Measurements from ENCODE around the gene CPNE5. TPM values are rescaled to one million over a fixed set of nuclear protein-coding genes. Genes with fewer than 3 reads are reported as not detected.

Gene CPNE5
- 0.63 TPM in 1 of 2 replicates, not detected in the other for total RNA-seq (2014; rRNA removed; shearing (Covaris generic))

DNA sequence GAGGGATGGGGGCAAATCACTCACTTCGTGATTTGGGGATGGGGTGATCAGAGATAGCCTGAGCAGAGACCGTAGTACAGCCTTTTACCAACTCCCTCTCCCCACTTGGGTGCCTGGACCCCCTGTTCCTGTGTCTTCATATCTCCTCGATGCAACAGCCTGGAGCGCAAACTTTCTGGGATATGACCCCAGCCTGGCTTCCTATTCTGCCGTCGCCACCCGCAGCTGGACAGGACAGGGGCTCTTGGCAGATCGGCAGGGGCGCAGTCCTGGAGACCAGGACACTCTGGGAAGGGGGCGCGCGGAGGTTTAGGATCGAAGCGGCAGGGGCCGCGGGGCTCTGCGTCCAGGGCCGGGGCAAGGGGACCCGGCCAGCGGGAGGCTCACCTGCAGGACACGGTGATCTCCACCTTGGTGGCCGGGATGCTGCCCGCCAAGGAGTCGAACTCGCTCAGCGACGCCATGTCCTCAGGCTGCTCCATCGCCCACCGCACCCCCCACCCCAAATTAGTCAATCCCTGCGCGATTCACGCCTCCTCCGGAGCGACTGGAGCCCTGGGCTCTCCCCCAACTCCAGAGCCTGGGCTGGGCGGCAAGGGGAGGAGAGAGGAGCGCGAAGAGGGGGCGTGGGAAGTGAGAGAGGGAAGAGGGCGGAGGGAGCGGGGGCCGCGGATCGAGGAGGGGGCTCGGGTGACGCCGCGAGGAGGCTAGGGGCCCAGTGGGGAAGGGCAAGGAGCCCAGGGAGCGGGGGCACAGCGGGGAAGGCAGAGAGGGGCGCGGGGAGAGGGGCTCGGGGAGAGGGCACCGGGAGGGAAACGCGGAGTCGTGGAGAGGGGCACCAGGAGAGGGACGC is at the start of gene CPNE5:
Gene CPNE5, minus strand, starts transcription at position 549 of the 853 bp plus-strand sequence. Its CDS starts 67 bp downstream, at position 482.
- DNase-seq (ENCODE audit: low read depth) = no peak

DNA sequence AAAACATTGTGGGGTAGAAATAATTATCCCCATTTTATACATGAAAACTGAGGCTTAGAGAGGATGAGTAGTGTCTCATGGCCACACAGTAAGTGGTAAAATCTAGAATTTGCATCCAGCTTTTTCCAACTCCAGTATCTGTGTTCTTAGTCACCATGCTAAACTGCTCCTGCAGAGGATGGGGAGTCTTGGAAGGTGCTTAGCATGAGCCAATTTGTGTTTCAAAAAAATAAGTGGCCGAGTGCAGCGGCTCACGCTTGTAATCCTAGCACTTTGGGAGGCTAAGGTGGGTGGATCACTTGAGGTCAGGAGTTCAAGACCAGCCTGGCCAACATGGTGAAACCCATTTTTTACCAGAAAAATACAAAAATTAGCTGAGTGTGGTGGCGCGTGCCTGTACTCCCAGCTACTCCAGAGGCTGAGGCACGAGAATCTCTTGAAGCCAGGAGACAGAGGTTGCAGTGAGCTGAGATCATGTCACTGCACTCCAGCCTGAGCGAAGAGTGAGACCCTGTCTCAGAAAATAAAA is 48.9 kb upstream of the CPNE5 start:
- DNase-seq (ENCODE audit: low read depth) = no peak

DNA sequence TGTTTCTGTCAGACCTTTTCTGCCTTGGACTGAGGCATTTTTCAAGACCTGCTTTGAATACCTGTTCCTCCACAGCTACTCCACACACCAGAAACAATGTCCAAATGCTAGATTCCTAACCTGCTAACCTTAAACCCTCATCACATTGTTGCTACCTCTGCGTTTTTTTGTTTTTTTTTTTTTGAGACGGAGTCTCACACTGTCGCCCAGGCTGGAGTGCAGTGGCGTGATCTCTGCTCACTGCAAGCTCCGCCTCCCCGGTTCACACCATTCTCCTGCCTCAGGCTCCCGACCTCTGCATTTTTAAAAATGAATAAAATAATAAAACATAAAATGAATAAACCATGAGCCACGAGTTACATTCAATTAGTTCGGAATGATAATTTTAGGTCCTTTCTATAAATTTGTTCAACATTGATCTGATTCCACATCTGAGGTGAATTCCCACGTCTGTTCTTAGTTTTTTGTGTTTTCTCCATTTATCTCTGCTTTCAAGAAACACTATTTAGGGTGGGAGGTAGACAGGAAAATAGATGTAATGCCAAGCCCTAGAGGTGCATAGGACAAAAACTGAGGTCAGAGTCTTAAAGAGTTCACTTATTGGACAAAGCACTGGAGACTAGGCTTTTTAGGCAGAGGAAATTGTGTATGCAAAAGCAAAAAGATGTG is 47.8 kb upstream of the CPNE5 start:
- no peak for DNase-seq (ENCODE audit: low read depth)

DNA sequence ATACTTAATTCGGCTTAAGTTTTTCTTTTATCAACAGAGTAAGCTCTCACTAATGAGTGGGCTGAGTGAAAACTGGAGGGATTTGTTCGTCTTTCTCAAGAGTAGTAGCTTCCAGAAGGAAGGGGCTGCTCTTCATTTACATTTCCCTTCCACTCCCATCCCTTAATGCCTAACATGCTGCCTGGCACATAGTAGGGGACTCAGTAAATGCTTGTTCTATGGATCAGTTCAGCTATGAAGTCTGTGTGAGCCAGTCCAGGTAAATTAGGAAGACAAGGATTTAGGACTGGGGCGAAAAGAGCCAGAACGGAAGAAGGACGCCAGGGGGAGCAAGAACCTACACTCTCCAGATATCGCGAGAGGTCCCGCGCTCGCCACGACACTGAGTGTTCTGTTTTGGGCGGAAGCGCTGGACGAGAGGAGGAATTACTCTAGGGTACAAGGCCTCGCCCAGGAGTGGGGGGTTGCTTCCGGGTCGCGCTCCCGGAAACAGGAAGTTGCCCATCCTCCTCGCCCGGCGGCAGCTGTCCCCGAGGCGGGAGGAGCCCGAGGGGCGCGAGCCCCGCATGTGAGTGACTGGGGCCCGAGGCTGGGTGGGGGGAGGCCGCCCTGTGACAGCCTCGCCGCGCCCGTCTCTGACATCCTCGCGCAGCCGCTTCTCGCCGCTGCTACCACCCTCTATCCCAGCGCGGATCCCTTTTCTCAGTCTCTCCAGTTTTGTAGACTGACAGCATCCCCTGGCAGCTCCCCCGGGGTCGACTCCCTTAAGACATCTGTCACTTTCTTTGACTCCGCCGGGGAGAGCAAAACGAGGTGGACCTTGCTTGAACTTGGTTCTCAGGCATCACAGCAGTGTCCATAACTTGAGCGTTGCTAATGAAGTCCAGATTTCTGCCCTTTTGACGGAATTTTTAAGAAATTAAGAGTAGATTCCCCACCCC is 46.5 kb upstream of the CPNE5 start, which contains the start of gene C6orf89:
Gene C6orf89, plus strand, starts transcription at position 492 of the 941 bp plus-strand sequence. CDS start 13,493 bp downstream, outside the sequence.
- peak; percentile 99 for DNase-seq (ENCODE audit: low read depth)

DNA sequence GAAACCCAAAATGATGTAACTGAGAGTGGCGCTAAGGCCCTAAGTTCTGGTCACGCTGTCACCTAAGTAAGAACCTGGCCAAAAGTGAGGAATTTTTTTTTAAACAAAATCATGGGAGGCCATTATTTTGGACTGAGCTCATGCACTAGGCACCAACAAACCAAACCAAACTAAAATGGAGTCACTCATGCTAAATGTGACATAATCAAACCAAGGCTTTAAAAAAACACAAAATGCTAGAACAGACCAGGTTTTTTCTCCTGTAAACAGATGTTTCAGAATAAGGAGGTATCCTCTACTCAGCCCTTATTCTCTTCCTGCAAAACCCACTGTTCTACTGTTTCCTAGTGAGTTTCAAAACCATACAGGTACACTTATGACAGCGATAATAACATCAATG is 45.4 kb upstream of the CPNE5 start:
- no peak for DNase-seq (ENCODE audit: low read depth)

DNA sequence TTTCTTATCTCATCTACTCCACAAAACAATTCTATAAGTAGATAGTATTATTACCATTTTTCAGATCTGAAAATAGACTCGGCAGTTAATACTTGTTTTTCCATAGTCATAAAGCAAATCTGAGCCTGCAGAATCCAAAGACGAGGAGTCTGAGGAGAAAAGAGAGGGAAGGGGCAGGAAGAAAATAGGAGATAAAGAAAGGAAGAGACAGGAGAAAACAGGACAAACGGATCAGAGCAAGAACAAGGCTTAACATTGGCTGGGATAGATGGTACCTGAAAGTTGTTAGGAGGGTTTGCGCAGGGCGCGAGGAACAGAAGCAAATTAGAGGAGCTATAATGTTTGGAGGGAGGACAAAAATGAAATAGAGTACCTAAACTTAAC is 36.0 kb upstream of the CPNE5 start:
- no peak for DNase-seq (ENCODE audit: low read depth)

DNA sequence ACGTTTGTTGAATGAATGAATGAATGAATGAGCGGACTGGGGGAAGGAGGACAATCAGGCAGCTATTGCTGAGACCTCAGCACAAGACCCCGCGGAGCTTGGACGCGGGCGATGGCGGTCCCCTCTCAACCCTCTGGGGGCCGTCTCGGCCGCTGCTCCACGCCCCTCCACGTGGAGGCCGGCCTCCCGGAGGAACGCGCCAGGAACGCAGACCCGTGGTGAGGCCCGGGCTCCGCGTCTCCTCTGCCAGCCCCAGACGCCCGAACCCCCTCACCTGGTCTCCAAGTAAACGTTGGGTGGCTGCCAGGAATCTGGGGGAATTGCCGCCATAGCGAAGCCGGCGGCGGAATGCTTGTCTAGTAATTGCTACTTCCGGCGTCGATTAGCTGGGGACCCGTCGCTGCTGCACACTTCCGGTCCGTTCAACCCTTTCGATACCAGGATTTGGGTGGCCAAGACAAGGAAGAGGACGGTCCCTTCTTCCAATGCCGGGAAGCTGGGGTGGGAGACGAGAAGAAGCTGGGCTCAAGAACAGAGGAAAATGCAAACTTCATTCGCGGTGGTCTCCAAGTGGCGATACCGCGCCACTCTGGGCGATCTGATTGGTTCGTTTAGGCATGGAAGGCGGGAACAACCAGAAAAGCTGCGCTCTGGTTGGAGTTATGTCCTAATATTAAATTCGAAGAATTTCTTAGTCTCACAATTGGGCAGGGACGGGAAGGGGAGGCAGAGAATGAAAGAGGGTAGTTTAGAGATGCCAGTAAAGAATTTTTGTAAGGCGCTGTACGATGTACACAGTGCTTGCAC is 35.4 kb upstream of the CPNE5 start, which contains the start of gene PPIL1:
Gene PPIL1, minus strand, starts transcription at position 361 of the 807 bp plus-strand sequence. Its CDS starts 31 bp downstream, at position 330.
- peak; percentile 94 for DNase-seq (ENCODE audit: low read depth)

DNA sequence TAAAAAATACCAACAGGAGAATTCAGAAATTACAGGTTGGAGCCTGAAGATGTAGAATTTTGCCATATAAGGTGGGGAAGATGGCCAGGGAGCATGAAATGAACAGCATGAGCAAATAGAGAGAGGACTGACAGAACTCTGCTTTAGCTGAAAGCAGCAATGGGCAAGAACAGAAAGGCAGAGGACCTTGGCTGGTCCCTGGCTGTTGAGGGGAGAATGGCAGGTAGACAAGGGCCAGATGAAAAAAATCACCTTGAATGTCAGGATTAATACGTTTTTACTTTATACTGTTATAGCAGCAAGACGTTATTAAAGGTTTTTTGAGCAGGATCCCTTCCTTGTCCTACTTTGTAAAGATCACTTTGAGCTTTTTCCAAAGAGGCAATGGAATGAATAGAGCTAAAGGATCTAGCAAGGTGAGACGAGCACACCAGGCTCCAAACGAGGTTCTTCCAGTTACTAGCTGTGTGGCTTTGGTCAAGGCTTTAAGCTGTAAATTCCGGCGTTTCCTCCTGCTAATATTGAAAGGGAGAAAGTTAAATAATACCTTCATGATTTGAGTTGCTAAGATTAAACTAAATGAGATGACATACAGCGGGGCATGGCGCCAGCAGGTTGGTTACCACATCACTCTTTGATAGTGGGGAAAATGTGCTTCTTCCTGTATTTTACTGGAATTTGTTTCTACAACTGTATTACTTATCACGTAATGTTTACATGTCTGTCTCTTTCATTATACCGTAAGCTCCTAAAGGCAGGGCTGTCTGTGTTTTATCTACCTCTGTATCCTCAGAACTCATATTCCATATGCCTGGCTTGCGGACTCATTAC is 34.6 kb upstream of the CPNE5 start:
- peak; percentile 29 for DNase-seq (ENCODE audit: low read depth)

DNA sequence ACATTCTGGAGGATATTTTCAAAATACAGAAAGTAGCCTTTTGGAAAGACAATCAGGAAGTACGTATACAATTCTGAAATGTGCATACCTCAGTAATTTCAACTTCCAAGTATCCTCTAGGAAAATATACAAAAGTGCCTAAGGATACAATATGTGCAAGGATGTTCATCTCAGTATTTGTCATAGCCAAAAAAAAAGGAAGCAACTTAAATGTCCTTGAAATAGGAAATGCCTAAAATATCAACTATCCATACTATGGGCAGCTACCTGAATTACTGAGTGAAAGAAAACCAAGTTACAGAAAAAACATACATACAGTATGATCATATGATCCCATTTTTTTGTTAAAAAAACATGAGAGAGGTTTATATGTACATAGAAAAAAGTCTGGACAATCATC is 33.9 kb upstream of the CPNE5 start:
- DNase-seq (ENCODE audit: low read depth) = no peak

DNA sequence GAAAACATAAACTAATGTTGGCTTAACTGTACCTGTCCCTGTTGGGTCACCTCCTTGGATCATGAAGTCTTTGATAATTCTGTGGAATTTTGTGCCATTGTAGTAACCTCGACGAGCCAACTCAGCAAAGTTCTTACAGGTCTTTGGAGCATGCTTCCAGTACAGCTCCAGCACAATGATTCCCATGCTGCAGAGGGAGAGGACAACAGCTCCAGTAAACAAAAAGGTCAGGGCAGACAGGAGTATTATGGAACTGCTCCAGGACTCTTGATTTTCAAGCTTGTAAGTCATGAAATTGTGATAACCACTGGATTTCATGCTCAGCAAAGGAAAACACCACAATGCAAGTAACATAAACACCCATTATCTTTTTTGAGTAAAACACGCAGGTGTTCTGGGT is 32.4 kb upstream of the CPNE5 start:
- no peak for DNase-seq (ENCODE audit: low read depth)

DNA sequence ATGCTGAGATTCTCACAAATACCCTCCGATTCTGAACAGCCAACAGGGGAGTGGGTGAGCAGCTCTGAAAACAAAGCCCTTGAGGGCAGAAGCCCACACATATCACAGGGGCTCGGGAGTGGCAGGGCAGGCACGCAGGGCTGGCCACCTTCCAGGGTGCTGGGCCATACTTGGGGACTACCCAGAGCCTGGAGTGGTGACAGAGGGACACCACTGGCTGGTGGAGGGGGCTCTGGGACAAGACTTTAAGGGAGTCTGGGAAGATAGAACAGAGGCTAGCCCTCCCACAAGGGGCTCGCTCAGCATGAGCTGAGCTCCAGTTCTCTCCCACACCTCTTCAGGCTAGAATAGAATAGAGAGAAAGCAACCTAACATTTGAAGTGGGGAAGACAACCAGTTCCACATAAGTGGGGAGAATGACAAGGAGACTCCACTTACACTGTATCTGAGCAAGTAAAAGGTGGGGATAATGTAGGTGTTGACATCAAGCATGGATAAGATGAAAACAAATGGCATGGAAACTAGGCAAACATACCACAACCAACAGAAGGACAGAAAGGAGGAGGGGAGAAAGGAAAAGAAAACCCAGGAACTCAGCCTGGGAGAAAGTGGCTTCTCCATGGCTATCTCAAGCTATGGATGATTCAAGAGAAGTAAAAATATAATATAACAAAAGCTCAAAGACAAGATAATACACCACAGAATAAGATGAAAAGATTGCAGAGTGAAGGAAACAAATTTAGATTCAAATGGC is 28.4 kb upstream of the CPNE5 start:
- no peak for DNase-seq (ENCODE audit: low read depth)

DNA sequence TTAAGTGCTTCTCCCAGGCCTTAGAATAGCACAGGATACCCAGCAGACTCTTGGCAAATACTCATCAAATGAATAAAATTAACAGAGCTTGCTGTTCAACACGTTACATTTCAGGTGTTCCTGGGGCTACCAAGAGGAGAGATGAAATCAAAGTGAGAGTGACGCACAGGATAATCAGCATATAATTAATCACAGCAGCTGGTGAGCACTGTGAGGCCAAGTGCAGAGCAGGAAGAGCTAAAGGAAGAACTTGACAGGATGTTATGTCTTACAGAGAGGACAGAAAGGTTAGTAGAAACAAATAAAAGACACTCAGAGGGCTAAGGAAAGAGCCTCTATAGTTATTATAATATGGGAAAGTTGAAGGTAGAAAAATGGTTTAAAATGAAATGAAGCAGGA is 26.6 kb upstream of the CPNE5 start:
- DNase-seq (ENCODE audit: low read depth) = no peak

DNA sequence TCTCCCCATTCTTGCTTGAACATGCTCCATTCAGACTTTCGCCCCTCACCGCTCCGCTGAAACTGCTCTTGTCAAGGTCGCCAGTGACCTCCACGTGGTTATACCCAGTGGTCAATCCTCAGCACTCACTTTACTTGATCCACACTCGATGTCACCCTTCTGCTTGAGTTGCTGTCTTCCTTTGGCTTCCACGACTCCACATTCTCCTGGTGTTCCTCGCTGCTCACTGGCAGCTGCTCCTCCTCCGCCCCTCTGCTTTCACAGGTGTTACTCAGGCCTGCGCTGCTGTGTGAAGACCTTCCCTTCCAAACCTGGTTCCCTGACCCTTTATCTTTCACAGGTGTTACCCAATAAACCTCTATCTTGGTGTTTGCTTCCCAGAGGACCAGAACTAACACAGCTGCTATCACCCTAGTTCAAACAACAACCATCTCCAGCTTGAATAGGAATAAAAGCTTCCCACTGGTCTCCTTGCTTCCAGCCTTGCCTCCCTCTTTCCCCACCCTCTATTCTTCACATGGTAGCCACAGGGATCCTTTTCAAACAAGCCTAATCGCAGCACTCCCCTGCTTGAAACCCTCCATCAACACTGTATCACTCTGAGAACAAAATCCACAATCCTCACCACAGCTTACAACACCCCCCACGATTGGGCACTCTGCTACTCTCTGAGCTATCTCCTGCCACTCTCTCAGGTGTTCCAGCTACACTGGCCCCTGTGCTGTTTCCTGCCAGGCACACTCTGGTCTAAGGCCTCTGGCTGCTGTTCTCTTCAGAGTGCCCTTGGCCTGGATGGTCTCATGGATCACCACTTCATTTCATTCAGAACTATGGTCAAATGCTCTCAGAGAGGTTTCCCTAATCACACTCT is 24.7 kb upstream of the CPNE5 start:
- DNase-seq (ENCODE audit: low read depth) = no peak

DNA sequence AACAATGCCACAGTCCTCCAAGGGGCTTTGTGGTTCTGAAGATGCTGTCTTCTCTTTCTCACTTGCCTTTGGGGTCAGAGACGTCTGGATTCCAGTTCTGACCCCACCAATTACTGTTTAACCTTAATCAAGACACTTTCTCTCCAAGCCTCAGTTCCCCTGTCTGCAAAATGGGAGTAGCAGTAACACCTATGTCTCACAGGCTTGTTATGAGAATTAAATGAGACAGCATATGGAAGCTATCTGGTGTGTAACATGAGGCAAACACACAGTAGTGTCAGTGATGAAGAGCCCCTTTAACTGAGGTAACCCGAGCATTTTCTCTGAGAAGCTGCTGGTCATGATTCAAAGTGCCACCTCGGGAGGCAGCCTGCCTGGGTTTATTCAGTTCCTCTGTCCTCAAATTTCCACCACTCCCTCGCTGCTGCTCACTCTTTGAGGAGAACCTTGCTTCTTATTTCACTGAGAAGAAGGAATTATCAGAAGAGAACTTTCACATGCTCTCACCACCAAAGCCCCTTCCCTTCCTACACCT is 23.7 kb upstream of the CPNE5 start:
- DNase-seq (ENCODE audit: low read depth) = no peak

DNA sequence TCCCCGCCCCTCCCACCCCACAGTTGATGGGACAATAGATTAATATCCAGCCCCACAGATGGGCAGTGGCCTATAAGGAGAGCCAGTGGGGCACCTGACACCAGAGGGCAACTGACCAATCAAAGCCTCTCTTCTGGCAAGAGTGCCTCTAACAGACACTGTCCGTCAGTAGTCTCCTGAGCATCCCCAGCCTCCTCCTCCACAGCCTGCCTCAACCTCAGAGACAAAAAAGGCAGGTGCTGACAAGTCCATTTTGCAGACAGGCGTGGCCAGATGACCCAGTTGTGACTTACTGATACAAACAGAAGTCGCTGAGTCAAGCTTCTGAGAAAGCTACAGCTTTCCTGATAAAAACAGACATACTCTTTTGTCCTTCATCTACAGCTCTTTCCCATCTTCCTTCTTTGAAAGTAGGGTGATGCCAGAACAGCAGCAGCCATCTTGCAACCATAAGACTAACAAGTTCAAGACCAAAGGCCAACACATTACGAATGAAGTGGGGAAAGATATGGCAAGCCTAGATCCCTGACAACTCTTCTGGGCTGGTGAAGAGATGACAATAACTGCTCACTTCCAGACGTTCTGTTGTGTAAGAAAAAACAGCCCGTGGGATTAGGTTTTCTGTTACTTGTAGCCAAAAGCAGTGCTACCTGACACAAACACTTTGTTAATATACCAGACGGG is 23.1 kb upstream of the CPNE5 start:
- DNase-seq (ENCODE audit: low read depth) = no peak

DNA sequence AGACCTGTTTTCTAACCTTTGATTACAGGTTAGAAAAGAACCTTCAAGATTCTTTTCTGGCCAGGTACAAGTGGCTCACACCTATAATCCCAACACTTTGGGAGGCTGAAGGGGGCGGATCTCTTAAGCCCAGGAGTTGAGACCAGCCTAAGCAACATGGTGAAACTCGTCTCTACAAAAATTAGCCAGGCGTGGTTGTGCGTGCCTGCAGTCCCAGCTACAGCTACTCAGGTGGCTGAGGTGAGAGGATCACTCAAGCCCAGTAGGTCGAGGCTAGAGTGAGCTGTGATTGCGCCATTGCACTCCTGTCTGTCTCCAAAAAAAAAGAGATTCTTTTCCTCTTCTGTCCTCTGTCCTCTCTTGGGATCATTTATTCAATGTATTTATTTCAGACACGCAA is 20.9 kb upstream of the CPNE5 start:
- DNase-seq (ENCODE audit: low read depth) = no peak

DNA sequence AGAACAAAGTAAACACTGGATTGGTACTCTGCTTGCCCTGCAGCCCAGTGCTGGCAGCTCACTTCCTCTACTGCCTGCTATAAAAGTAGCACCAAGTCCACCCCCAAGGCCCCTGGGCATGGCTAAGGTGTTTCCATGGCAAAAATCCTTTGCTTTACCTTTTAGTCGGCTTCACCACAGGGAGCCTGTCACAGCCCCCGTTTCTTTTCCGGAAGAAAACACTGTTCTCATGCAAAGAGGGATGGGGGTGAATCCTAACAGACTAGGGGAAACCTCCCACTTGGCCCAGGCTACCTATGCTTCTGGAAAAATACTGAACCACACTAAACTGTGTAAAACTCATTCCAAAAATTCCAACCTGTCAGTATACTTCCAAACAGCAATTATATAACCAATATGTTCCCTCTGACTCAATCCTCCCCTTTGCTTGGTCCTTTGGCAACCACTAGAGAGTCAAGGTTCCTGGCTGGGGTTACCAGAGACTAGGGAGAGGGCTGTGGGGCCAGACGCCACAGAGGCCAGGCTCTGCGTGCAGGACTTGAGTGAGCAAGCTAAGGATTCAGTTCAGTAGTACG is 19.2 kb upstream of the CPNE5 start:
- DNase-seq (ENCODE audit: low read depth) = no peak
